Psoas muscle (tissue), 8 donors: Measurements from ENCODE around the gene RHEX. TPM values are rescaled to one million over a fixed set of nuclear protein-coding genes. Genes with fewer than 3 reads are reported as not detected.

Source experiments
- ATAC-seq, 4 donors: fragments of 200-7000 bp; cut with Tn5 transposase; one replicate each; pipeline ENCODE4 v1.9.1; 2020; ENCODE audit warnings: moderate library complexity in 3 of 4, mild to moderate bottlenecking in 2 of 4
- DNase-seq, 2 donors: peaks; one replicate each; pipeline ENCODE4 v3.0.0-alpha.2; 2020
- H3K27ac ChIP-seq: fragments of 200-600 bp; one replicate; pipeline ENCODE4 v1.8.0; 2022
- H3K27me3 ChIP-seq, 3 donors: fragments of 200-600 bp in 1 of 3; one replicate each; pipeline versions ENCODE4 v1.6.1 to v1.8.0; 2013 to 2022; ENCODE audit warnings: low read length in 2 of 3, mild to moderate bottlenecking in 2 of 3, moderate library complexity in 1 of 3; ENCODE audit not compliant: insufficient read depth in 3 of 3
- H3K36me3 ChIP-seq, 2 donors: fragments of 200-600 bp in 1 of 2; one replicate each; pipeline versions ENCODE4 v1.6.1 to v1.8.0; 2013 to 2022; ENCODE audit warnings: low read depth in 1 of 2, mild to moderate bottlenecking in 1 of 2, moderate library complexity in 1 of 2; ENCODE audit not compliant: insufficient read depth in 1 of 2
- H3K4me1 ChIP-seq: fragments of 200-600 bp; one replicate; pipeline ENCODE4 v1.8.0; 2022
- H3K4me3 ChIP-seq: fragments of 200-600 bp; one replicate; pipeline ENCODE4 v1.8.0; 2022; ENCODE audit warnings: mild to moderate bottlenecking
- H3K9me3 ChIP-seq: fragments of 200-600 bp; one replicate; pipeline ENCODE4 v1.8.0; 2022
- CTCF ChIP-seq: fragments of 200-600 bp; IDR thresholded peaks from one replicate; pipeline ENCODE4 v1.8.0; 2022; ENCODE audit warnings: antibody characterized with exemption
- WGBS, 3 donors: extraction: QIAGEN DNeasy Blood & Tissue Kit; methylation state at CpG; one replicate each; pipeline versions ENCODE4 v1.1.6 to v1.1.7; 2013; 5-methylcytosine and 5-hydroxymethylcytosine counted together
- intact Hi-C, 2 donors: fragments of 100-400 bp; cut with DNase I; formaldehyde crosslinking; loops; one replicate each; pipeline versions ENCODE4 v1.11.0 to v1.14.2; 2022
- polyA plus RNA-seq, 3 donors: library from polyadenylated mRNA; stranded (reverse); fragments of 200-250 nt; gene quantifications; one replicate each; pipeline ENCODE4 v1.2.3, GENCODE V29; 2013
- total RNA-seq, 4 donors: library from RNA; stranded (reverse); fragmentation: NEBNext Ultra II Directional in 2 of 4; extraction: Animal tissue kit (Norgen Biotek cat#: 25700) in 2 of 4; gene quantifications; one replicate each; pipeline versions ENCODE4 v1.2.1 to v1.2.4, GENCODE V29; 2021 to 2023
- donor health status: healthy with polysubstance abuse.
- donor health status: DM: no; HTN: no; CAD: no; lungs with moderate emphysema.
- donor health status: Bipolar disorder and iron deficiency.
- donor health status: healthy.
- donor health status: DM: yes; HTN: yes; CAD: no.
- donor health status: DM: no; HTN: no; CAD: no.
- donor health status: DM: no; HTN: no; CAD: no.
- donor health status: DM: yes; HTN: yes; CAD: no.

RHEX gene
- total and polyA plus RNA-seq, 7 donors = 0.13 to 0.95 (median 0.40) TPM; not detected in 1

GRCh38 chr1:206021008-206021625, 31.9 kb upstream of the RHEX start:
- Histone ChIP-seq H3K9me3 (no peaks in the 10 kb centered on the region), H3K36me3 (no peaks in the 10 kb centered on the region), H3K4me1 (no peaks in the 10 kb centered on the region), H3K27ac (no peak overlapping the region), H3K4me3 (no peak overlapping the region), H3K27me3 (no peaks in the 10 kb centered on the region)
- intact Hi-C loops = loop anchor here in 1 of 2 donors (5.0 kb wide), 1 partner anchor 51 kb away; no protein-coding TSS in a partner anchor
- 93 to 94% (median 94%) methylated on average over 9 of the region's 9 CpGs for WGBS, 3 donors
- TF ChIP-seq CTCF = no peak
- ATAC-seq = no peak
- DNase-seq = no peak

DNA sequence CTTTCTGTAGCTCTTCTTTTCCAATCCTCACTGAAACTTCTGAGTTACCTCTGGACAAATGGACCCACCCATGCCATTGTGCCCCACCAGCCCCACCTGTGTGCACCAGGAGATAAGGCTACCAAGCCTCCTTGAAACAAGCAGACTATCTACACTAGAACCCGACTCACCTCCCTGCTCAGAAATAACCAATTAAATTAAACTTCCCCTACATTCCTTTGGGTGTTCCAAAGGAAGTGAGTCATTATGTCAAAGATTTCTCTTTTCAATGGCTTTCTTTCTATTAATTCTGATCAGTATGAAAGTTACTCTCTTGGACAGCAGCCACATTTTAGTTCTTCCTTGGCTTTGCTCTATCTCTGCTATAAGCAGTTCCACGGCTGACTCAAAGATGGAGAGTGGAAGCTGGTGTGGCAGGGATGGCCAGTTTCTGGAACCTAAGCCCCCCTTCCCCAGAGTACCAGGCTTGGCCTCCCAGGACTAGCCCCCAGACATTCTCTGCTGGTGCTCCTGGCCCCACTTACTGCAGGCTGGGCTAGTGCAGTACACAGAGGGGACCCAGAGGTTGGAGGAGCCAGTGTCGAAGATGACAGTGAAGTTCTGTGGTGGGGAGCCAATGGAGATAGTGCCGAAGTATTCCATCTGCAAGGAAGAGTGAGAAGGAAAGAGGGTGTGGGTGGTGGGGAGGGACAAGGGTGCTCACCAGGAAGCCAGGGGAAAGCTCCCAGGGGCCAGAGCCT, 31.2 kb upstream of the RHEX start:
- no peak for TF ChIP-seq CTCF
- Histone ChIP-seq H3K4me1 (no peaks in the 10 kb centered on the region), H3K9me3 (no peaks in the 10 kb centered on the region), H3K4me3 (no peak overlapping the region), H3K36me3 (no peaks in the 10 kb centered on the region), H3K27me3 (no peaks in the 10 kb centered on the region), H3K27ac (no peak overlapping the region)
- DNase-seq = no peak
- intact Hi-C loops = loop anchor here in 1 of 2 donors (5.0 kb wide), 1 partner anchor 51 kb away; no protein-coding TSS in a partner anchor
- ATAC-seq = no peak
- 75 to 84% (median 77%) methylated on average over 4 of the region's 4 CpGs for WGBS, 3 donors

DNA sequence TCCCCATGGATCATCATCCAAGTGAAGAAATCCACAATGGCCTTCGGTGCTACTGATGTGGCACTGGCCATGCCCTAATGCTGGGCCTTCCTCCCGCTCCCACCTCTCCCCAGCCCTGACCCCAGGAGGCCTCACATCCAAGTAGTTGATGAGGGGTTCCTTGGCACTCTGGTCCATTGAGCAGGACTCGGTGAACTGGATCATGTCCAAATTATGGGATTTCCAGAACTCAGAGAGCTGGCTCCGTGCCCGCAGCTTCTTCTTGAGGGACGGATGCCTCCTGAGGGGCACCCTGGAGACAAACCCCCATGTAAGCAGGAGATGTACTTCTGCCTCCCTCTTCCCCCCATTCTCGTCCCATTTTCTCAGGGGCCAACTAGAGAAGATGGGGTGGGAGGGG, 30.2 kb upstream of the RHEX start:
- ATAC-seq (no peak), DNase-seq (no peak)
- Histone ChIP-seq H3K27ac (no peak overlapping the region), H3K4me3 (no peak overlapping the region), H3K9me3 (no peaks in the 10 kb centered on the region), H3K36me3 (no peaks in the 10 kb centered on the region), H3K27me3 (no peaks in the 10 kb centered on the region), H3K4me1 (no peaks in the 10 kb centered on the region)
- no peak for TF ChIP-seq CTCF
- 81 to 90% (median 83%) methylated on average over 7 of the region's 7 CpGs for WGBS, 3 donors
- intact Hi-C loops = loop anchor here in 1 of 2 donors (5.0 kb wide), 1 partner anchor 50 kb away; no protein-coding TSS in a partner anchor

DNA sequence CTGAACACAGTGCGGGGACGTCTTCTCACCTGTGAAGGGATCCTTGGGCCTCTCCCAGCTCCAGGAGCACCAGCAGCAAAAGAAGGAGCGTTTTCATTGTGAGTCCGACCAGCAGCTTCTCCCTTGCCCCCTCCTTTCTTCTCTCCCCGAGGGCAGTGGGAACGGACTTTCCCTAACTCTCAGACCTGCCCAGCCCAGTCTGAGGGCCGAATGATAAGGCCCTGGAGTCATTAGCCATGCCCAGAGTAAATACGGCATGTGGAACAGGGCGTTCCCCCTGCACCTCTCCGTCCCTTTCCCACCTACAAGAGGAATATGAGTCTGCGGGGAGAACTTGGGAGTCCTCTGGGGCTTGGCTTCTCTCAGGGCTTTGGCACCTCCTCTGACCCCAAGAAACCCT, 29.3 kb upstream of the RHEX start, which contains the start of gene CTSE:
Gene CTSE (minus strand): TSS at position 201 of the 400 bp plus-strand sequence. CDS start 104 bp downstream, at position 97.
- ATAC-seq = no peak
- no peak for DNase-seq
- Histone ChIP-seq H3K4me1 (no peaks in the 10 kb centered on the region), H3K4me3 (no peak within 1 kb of the TSS), H3K9me3 (no peaks in the 10 kb centered on the region), H3K36me3 (no peaks in the 10 kb centered on the region), H3K27ac (no peak within 1 kb of the TSS), H3K27me3 (no peaks in the 10 kb centered on the region)
- no peak for TF ChIP-seq CTCF
- intact Hi-C loops = loop anchor here in 1 of 2 donors (5.0 kb wide), 1 partner anchor 49 kb away; no protein-coding TSS in a partner anchor
- 80 to 90% (median 84%) methylated on average over 11 of the region's 11 CpGs for WGBS, 3 donors
